IMR-90 (cell line): Measurements from ENCODE around the gene ROM1. TPM values are rescaled to one million over a fixed set of nuclear protein-coding genes. Genes with fewer than 3 reads are reported as not detected.
A peak's percentile ranks its signal among the peaks of the same experiment; 100 is the strongest.

Experiments
- ATAC-seq: fragments of 200-7000 bp; cut with Tn5 transposase; 2 replicates; pipeline ENCODE4 v1.9.1; 2020; ENCODE audit warnings: low read depth, mild to moderate bottlenecking, moderate library complexity
- BruUV-seq: library from RNA; stranded (reverse); fragments of 400-500 nt; replicated peaks from 2 replicates; lab custom pipeline; 2021; lab: Mats Ljungman, UMichigan
- CTCF ChIA-PET: fragments of 300-600 bp; formaldehyde crosslinking; extraction: SDS; loops from one replicate; lab custom pipeline; 2021; ENCODE audit warnings: antibody characterized with exemption; lab: Yijun Ruan, JAX
- POLR2A ChIA-PET: fragments of 300-600 bp; sonication (Branson Sonifier 250); formaldehyde crosslinking; loops from one replicate; lab custom pipeline; 2022; ENCODE audit warnings: antibody characterized with exemption; ENCODE audit not compliant: unreplicated experiment; lab: Charles Lee
- DNase-seq: peaks from one replicate; pipeline ENCODE4 v3.0.0; 2013
- H2AFZ ChIP-seq: replicated peaks from 2 replicates; pipeline ENCODE3; 2013; ENCODE audit warnings: low read length, mild to moderate bottlenecking; ENCODE audit not compliant: poor library complexity
- H2AK5ac ChIP-seq: 2 replicates; pipeline ENCODE4 v1.6.1; 2013; ENCODE audit warnings: low read depth, low read length, inconsistent platforms
- H2AK9ac ChIP-seq: replicated peaks from 2 replicates; pipeline ENCODE3; 2013; ENCODE audit warnings: mild to moderate bottlenecking, low read depth, low read length, moderate library complexity; ENCODE audit not compliant: poor library complexity
- H2BK120ac ChIP-seq: 2 replicates; pipeline ENCODE4 v1.6.1; 2013; ENCODE audit warnings: low read depth, low read length, inconsistent platforms
- H2BK15ac ChIP-seq: 3 replicates; pipeline ENCODE4 v1.6.1; 2013; ENCODE audit warnings: low read depth, low read length, inconsistent platforms
- H2BK20ac ChIP-seq: 2 replicates; pipeline ENCODE4 v1.6.1; 2013; ENCODE audit warnings: low read depth, mild to moderate bottlenecking, inconsistent platforms, low read length, moderate library complexity
- H2BK5ac ChIP-seq: 2 replicates; pipeline ENCODE4 v1.6.1; 2013; ENCODE audit warnings: mild to moderate bottlenecking, low read depth, low read length, inconsistent platforms; ENCODE audit not compliant: poor library complexity, severe bottlenecking
- H3K14ac ChIP-seq: replicated peaks from 2 replicates; pipeline ENCODE4 v1.6.1; 2013; ENCODE audit warnings: low read depth, low read length, inconsistent platforms
- H3K18ac ChIP-seq: 2 replicates; pipeline ENCODE4 v1.6.1; 2013; ENCODE audit warnings: low read depth, low read length, control low read depth
- H3K23ac ChIP-seq: 2 replicates; pipeline ENCODE4 v1.6.1; 2013; ENCODE audit warnings: low read depth, low read length, inconsistent platforms
- H3K27ac ChIP-seq: 2 replicates; pipeline ENCODE4 v1.5.1; 2013; ENCODE audit warnings: mild to moderate bottlenecking, control low read depth, low read length; ENCODE audit not compliant: insufficient read depth
- H3K27me3 ChIP-seq: 2 replicates; pipeline ENCODE4 v1.6.1; 2013; ENCODE audit warnings: low read length; ENCODE audit not compliant: control insufficient read depth, insufficient read depth
- H3K36me3 ChIP-seq: 2 replicates; pipeline ENCODE4 v1.6.1; 2013; ENCODE audit warnings: low read length, mixed read lengths; ENCODE audit not compliant: control insufficient read depth, insufficient read depth
- H3K4ac ChIP-seq: 2 replicates; pipeline ENCODE4 v1.6.1; 2013; ENCODE audit warnings: low read depth, low read length, inconsistent platforms
- H3K4me1 ChIP-seq: 2 replicates; pipeline ENCODE4 v1.6.1; 2013; ENCODE audit warnings: low read length, mixed read lengths; ENCODE audit not compliant: control insufficient read depth, insufficient read depth
- H3K4me2 ChIP-seq: 2 replicates; pipeline ENCODE4 v1.6.1; 2013; ENCODE audit warnings: low read depth, mild to moderate bottlenecking, control low read depth, low read length, moderate library complexity
- H3K4me3 ChIP-seq: 2 replicates; pipeline ENCODE4 v1.5.1; 2013; ENCODE audit warnings: low read depth, mild to moderate bottlenecking, control low read depth, low read length, moderate library complexity; ENCODE audit not compliant: insufficient read depth
- H3K56ac ChIP-seq: 2 replicates; pipeline ENCODE4 v1.6.1; 2013; ENCODE audit warnings: low read length, inconsistent platforms; ENCODE audit not compliant: insufficient read depth; ENCODE audit errors: extremely low read depth
- H3K79me1 ChIP-seq, 2 experiments: 2 replicates each; pipeline ENCODE4 v1.6.1; 2013; ENCODE audit warnings: low read length in 2 of 2, inconsistent platforms in 1 of 2, low read depth in 1 of 2
- H3K9ac ChIP-seq: 2 replicates; pipeline ENCODE4 v1.6.1; 2013; ENCODE audit warnings: low read depth, low read length, control low read depth
- H3K9me1 ChIP-seq: 2 replicates; pipeline ENCODE4 v1.6.1; 2013; ENCODE audit warnings: low read length, inconsistent platforms; ENCODE audit not compliant: insufficient read depth
- H3K9me3 ChIP-seq: 2 replicates; pipeline ENCODE4 v1.6.1; 2013; ENCODE audit warnings: low read length; ENCODE audit not compliant: control insufficient read depth, insufficient read depth
- H4K20me1 ChIP-seq: 2 replicates; pipeline ENCODE4 v1.6.1; 2013; ENCODE audit warnings: low read length, inconsistent platforms; ENCODE audit not compliant: insufficient read depth
- H4K5ac ChIP-seq: 2 replicates; pipeline ENCODE4 v1.6.1; 2013; ENCODE audit warnings: mild to moderate bottlenecking, low read depth, low read length, control low read depth
- H4K8ac ChIP-seq, 2 experiments: 2 replicates each; pipeline ENCODE4 v1.6.1; 2013; ENCODE audit warnings: low read depth in 2 of 2, low read length in 2 of 2, control low read depth in 1 of 2, inconsistent platforms in 1 of 2
- H4K91ac ChIP-seq: 2 replicates; pipeline ENCODE4 v1.6.1; 2013; ENCODE audit warnings: low read depth, low read length, inconsistent platforms; ENCODE audit not compliant: insufficient read depth
- NFE2L2 ChIP-seq: fragments of 150-350 bp; IDR thresholded peaks from 2 replicates; pipeline ENCODE4 v1.6.1; 2016; ENCODE audit warnings: low read depth, mild to moderate bottlenecking, low read length
- RAD21 ChIP-seq: IDR thresholded peaks from 2 replicates; pipeline ENCODE4 v1.6.1; 2012; ENCODE audit warnings: low read length, improper control_type of control experiment
- WGBS, 2 experiments: methylation state at CpG; one replicate each; pipeline versions ENCODE4 v1.1.5 to v1.1.7; 2013; ENCODE audit warnings: missing lambda C conversion rate in 2 of 2; ENCODE audit not compliant: insufficient read length in 1 of 2; ENCODE audit errors: extremely low coverage in 2 of 2; 5-methylcytosine and 5-hydroxymethylcytosine counted together
- dilution Hi-C: fragments of 300-500 bp; cut with HindIII; formaldehyde crosslinking; loops from one replicate; pipeline ENCODE4 v1.14.3; 2018; ENCODE audit warnings: low sequenced_read_pairs; ENCODE audit not compliant: unreplicated experiment
- in situ Hi-C: fragments of 300-500 bp; cut with MboI; formaldehyde crosslinking; loops from 3 replicates; pipeline ENCODE4 v1.14.3; 2019; ENCODE audit warnings: low sequenced_read_pairs, inconsistent platforms, mixed read lengths
- intact Hi-C: fragments of 100-400 bp; cut with micrococcal nuclease; formaldehyde crosslinking; loops from 2 replicates; pipeline ENCODE4 v1.10.0; 2022
- polyA plus RNA-seq, 3 experiments: library from polyadenylated mRNA; depleted of rRNA; stranded (reverse); fragments of >200 nt; gene quantifications; 2 replicates each; pipeline ENCODE4 v1.2.3, GENCODE V29; 2012; ENCODE audit warnings: low replicate concordance in 1 of 3
- total RNA-seq: library from RNA; depleted of rRNA; stranded (reverse); fragments of >200 nt; gene quantifications from 2 replicates; pipeline ENCODE4 v1.2.3, GENCODE V29; 2012

ROM1 gene
- total and polyA plus RNA-seq, 2 of the 4 experiments (the other 2 are of a cell fraction): 2.2 to 2.5 TPM

DNA sequence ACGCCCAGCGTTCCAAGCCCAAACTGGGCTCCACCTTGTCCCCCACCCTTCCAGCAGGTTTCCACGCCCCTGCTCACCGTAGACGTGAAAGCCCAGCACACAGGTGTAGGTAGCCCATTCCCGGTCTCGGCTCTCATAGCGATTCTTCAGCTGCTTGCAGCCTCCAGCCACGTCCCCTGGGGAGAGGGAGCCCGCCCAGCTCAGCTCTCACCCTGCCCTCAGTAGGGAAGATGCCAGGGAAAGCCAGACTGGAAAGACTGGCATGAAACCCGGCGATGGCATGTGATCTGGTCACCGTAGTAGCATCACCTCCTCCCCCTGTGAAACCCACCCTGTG, 10.0 kb upstream of the ROM1 start:
- peak overlapping the region; percentile 18 for H2AK9ac ChIP-seq
- H3K4me1 ChIP-seq: peaks cover 7% of the 10 kb centered on the region
- H2AK5ac ChIP-seq: peak overlapping the region; percentile 46
- TF ChIP-seq RAD21 (no peak), NFE2L2 (no peak)
- no peak overlapping the region for H3K4ac ChIP-seq
- no peak overlapping the region for H3K27ac ChIP-seq
- H3K27me3 ChIP-seq: no peaks in the 10 kb centered on the region
- H3K36me3 ChIP-seq: peaks cover 26% of the 10 kb centered on the region
- H4K8ac ChIP-seq: peak overlapping the region in 1 of 2 experiments; percentile 20; a peak in 2 of 4 replicates
- in situ Hi-C loops: no loop called here
- H2BK5ac ChIP-seq: no peak overlapping the region
- no peak overlapping the region for H4K5ac ChIP-seq
- H3K9ac ChIP-seq: no peak overlapping the region
- H3K9me1 ChIP-seq: peaks cover 5% of the 10 kb centered on the region
- peak overlapping the region; percentile 87 for H2AFZ ChIP-seq
- dilution Hi-C loops: no loop called here
- H3K56ac ChIP-seq: no peak overlapping the region
- H3K79me1 ChIP-seq: peaks cover 9 to 28% of the 10 kb centered on the region in 2 experiments
- DNase-seq (no peak), ATAC-seq (no peak)
- ChIA-PET POLR2A (interaction anchor here (1.0 kb wide), 1 partner anchor 11 kb away, joined by 4 read pairs; no protein-coding TSS in a partner anchor), CTCF (no interaction called here)
- H3K9me3 ChIP-seq: no peaks in the 10 kb centered on the region
- no peak overlapping the region for H4K91ac ChIP-seq
- no peak overlapping the region for H2BK120ac ChIP-seq
- BruUV-seq: no TSS peak
- peaks cover 17% of the 10 kb centered on the region; the same call in 1 of the 2 replicates for H4K20me1 ChIP-seq
- intact Hi-C loops: no loop called here
- H3K4me3 ChIP-seq: no peak overlapping the region
- H3K4me2 ChIP-seq: no peak overlapping the region
- H2BK20ac ChIP-seq: no peak overlapping the region
- H2BK15ac ChIP-seq: no peak overlapping the region
- H3K14ac ChIP-seq: no peak overlapping the region
- 80% methylated on average over 1 of the region's 13 CpGs; no CpG with 5 or more reads in 1 of the 2 experiments for WGBS, 2 experiments
- no peak overlapping the region; the same call in 1 of the 2 replicates for H3K23ac ChIP-seq
- no peak overlapping the region for H3K18ac ChIP-seq
